Activated CD8-positive, alpha-beta memory T cell treated with anti-CD3 and anti-CD28 coated beads, Interleukin-2, amount 50 U/mL, for 1 hour (primary cell): ENCODE measurements around the gene ARHGEF16.

Experiments
- DNase-seq: peaks from one replicate; pipeline ENCODE4 v3.0.0-alpha.2; 2020; ENCODE audit errors: extremely low read depth

The ARHGEF16 gene

GRCh38 chr1:3456964-3457909 is 2.8 kb downstream of the ARHGEF16 start:
- no peak for DNase-seq

- no peak for DNase-seq
Observed at GRCh38 chr1:3457910-3458883, 3.7 kb downstream of the ARHGEF16 start.

- DNase-seq: no peak
Observed at GRCh38 chr1:3459051-3459908, 4.8 kb downstream of the ARHGEF16 start.

- no peak for DNase-seq
Observed at GRCh38 chr1:3459940-3460671, 5.6 kb downstream of the ARHGEF16 start.

GRCh38 chr1:3460672-3461131 is 6.2 kb downstream of the ARHGEF16 start:
- no peak for DNase-seq

GRCh38 chr1:3461238-3461933 is 6.9 kb downstream of the ARHGEF16 start:
- no peak for DNase-seq

GRCh38 chr1:3461934-3462275 is 7.4 kb downstream of the ARHGEF16 start:
- no peak for DNase-seq

- DNase-seq: no peak
Observed at GRCh38 chr1:3462356-3463012, 8.0 kb downstream of the ARHGEF16 start.

GRCh38 chr1:3463013-3463385 is 8.5 kb downstream of the ARHGEF16 start:
- no peak for DNase-seq

- DNase-seq: no peak
Observed at GRCh38 chr1:3463408-3463863, 9.0 kb downstream of the ARHGEF16 start.

GRCh38 chr1:3463891-3464648 is 9.6 kb downstream of the ARHGEF16 start:
- no peak for DNase-seq

- no peak for DNase-seq
Observed at GRCh38 chr1:3464649-3465025, 10.2 kb downstream of the ARHGEF16 start.

GRCh38 chr1:3465091-3465934 is 10.8 kb downstream of the ARHGEF16 start:
- no peak for DNase-seq

- DNase-seq: no peak
Observed at GRCh38 chr1:3465935-3466321, 11.5 kb downstream of the ARHGEF16 start.

GRCh38 chr1:3466366-3467075 is 12.1 kb downstream of the ARHGEF16 start:
- DNase-seq: no peak

GRCh38 chr1:3467096-3468036 is 12.9 kb downstream of the ARHGEF16 start:
- no peak for DNase-seq
